Cardiac fibroblast (primary cell): ENCODE data around the gene KCNQ1.

ENCODE experiments used
- DNase-seq, 2 donors: peaks; one replicate each; pipeline versions ENCODE4 v3.0.0 to v3.0.0-alpha.2; 2010; ENCODE audit warnings: low read depth in 2 of 2
- H3K4me3 ChIP-seq, 2 donors: replicated peaks in 1 of 2; 1 replicate in 1 of 2; 2 replicates in 1 of 2; pipeline ENCODE4 v1.5.1; 2011; ENCODE audit warnings: low read depth in 2 of 2, low read length in 2 of 2, mild to moderate bottlenecking in 2 of 2, moderate library complexity in 1 of 2
- TF ChIP-seq, protein P1 (sequence below): IDR thresholded peaks from one replicate; pipeline ENCODE4 v1.5.1; 2011; ENCODE audit warnings: low read depth, mild to moderate bottlenecking, low read length, inconsistent platforms

Gene KCNQ1

GRCh38 chr11:2432628-2433071 is 12.2 kb upstream of the KCNQ1 start:
- DNase-seq = no peak
- H3K4me3 ChIP-seq = no peak overlapping the region
- TF ChIP-seq, protein P1, sequence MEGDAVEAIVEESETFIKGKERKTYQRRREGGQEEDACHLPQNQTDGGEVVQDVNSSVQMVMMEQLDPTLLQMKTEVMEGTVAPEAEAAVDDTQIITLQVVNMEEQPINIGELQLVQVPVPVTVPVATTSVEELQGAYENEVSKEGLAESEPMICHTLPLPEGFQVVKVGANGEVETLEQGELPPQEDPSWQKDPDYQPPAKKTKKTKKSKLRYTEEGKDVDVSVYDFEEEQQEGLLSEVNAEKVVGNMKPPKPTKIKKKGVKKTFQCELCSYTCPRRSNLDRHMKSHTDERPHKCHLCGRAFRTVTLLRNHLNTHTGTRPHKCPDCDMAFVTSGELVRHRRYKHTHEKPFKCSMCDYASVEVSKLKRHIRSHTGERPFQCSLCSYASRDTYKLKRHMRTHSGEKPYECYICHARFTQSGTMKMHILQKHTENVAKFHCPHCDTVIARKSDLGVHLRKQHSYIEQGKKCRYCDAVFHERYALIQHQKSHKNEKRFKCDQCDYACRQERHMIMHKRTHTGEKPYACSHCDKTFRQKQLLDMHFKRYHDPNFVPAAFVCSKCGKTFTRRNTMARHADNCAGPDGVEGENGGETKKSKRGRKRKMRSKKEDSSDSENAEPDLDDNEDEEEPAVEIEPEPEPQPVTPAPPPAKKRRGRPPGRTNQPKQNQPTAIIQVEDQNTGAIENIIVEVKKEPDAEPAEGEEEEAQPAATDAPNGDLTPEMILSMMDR = no peak

DNA sequence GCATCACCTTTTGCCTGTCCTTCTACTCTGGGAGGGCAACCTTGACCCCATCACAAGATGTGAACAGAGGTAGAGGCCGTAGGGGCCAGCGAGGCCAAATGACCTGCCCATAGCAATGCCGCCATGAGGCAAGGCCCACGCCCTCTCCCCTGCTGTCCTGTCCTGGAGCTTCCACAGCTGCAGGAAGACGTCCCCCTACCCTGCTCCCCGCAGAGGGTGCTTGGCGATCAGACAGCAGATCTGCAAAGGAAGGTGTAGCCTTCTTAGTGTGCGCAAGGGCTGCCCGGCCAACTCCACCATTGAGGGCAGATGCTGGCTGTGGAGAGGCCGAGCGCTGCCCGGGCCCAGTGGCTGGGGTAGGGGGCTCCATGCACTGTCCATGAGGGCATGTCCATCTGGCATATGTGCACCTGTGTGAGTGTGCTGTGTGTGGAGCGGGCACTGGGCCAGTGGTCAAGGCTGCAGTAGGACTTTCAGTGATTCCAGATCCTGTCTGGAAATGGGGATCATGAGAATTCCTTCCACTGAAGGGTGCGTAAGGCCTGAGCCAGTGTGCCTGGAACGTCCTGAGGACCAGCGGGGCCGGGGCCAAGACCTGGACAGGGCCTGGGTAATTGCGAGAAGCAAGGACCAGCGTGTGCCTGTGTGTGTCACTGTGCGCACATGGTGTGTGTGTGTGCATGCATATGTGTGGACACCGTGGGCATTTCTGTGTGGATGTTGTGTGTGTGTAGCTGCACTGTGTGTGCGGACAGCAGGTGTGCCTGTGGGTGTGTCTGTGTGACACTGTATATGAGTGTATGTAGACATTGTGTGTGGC is 11.5 kb upstream of the KCNQ1 start:
- TF ChIP-seq, protein P1 = no peak
- DNase-seq = no peak
- H3K4me3 ChIP-seq = no peak overlapping the region

GRCh38 chr11:2434008-2434407 is 10.8 kb upstream of the KCNQ1 start:
- TF ChIP-seq, protein P1 = no peak
- H3K4me3 ChIP-seq = no peak overlapping the region
- DNase-seq = no peak

- DNase-seq = no peak
- TF ChIP-seq, protein P1 = no peak
- H3K4me3 ChIP-seq = no peak overlapping the region
Measured at GRCh38 chr11:2434506-2435255, 10.1 kb upstream of the KCNQ1 start.

DNA sequence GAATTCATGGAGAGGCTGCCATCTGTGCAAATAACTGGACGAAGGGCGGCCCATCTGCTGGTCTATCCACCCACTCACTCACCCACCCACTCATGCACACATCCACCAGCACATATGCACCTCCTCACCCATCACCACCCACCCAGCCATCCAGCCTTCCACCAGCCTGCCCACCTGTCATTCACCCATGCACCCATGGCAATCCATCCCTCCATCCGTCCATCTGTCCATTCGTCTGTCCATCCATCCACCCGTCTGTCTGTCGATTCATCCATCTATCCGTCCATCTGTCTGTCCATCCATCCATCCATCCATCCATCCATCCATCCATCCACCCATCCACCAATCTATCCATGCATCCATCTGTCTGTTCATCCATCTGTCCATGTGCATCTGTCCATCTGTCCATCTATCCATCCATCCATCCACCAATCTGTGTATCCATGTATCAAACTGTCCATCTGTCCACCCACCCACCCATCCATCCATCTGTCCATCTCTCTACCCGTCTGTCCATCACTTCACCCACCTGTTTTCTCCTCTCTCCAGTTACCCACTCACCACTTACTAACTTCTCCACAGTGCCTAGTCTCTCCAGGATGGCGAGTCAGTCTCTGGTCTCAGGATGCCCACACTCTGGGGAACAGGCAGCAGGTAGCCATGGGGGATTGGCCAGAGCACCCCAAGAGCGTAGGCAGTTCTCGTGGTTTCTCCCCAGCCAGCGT is 9.4 kb upstream of the KCNQ1 start:
- H3K4me3 ChIP-seq = no peak overlapping the region
- TF ChIP-seq, protein P1 = no peak
- no peak for DNase-seq

DNA sequence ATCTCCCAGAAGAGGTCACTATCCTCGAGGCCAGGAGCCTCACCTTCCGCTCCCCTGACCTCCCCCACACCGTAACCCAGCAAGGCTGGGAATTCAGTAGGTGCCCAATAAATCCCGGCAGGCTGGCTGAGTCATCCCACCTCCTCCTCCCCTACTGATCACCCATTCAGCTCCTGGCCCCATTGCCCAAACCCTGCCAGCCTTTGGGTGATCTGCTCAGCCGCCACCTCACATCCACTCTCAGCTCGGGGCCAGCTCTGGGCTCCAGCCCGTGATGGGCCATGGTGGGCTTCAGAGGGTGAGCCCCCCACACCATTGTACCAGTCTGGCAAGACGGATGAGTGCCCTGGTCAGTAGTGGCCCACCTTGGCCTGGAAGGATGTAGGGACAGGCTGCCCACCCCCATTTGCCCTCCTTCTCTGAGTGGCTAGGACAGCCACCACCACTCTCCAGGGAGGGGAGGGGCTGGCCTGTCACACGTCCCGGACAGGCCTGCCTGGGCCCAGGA is 8.7 kb upstream of the KCNQ1 start:
- TF ChIP-seq, protein P1 = no peak
- no peak overlapping the region for H3K4me3 ChIP-seq
- no peak for DNase-seq
